HG02840 (cell line): ENCODE data around the gene CPNE5.

Source experiments
- ATAC-seq: cut with Tn5 transposase; IDR thresholded peaks from one replicate; pipeline ENCODE4 v1.9.1; 2021; ENCODE audit warnings: mild to moderate bottlenecking, moderate library complexity, moderate number of reproducible peaks; ENCODE audit not compliant: unreplicated experiment, low FRiP score

Gene CPNE5

GRCh38 chr6:36692220-36692619, 147.0 kb downstream of the CPNE5 start:
- no peak for ATAC-seq

DNA sequence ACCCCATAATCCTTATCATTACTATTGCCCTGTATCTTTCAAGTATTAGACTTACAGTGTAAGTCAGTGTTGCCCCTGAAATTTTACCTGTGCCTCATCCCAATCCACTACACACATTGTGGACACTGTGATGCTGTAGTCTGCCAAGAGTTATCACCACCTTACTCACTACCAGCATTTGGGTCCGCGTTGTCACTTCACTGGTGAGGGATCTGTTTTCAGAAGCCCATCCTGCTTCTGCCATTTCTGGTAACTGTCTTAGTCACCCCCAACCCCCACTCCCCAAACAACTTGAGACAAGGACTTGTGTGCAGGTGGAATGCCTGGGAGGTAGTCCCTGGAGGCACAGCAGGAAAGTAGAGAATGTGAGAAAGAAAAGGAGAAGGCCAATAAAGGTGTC, 147.6 kb downstream of the CPNE5 start:
- ATAC-seq, result no peak

GRCh38 chr6:36691011-36691410, 148.2 kb downstream of the CPNE5 start:
- no peak for ATAC-seq
